ENCODE measurements around the gene LDLRAD3.

GRCh38 chr11:36101466-36101865 is 157.6 kb downstream of the LDLRAD3 start:
- TF ChIP-seq POLR2A (IDR thresholded peaks at IDR 0.05; ENCODE audit: low read length) (no peak), GATA1 (IDR thresholded peaks at IDR 0.05; ENCODE audit: low read depth, low read length) (no peak)

All from erythroblast (primary cell).